OCI-LY7 (cell line): ENCODE data around the gene NAT16. TPM values are rescaled to one million over a fixed set of nuclear protein-coding genes. Genes with fewer than 3 reads are reported as not detected.
"Not testable (repeated sequence)": the region's sequence is repeated elsewhere in the genome, so short reads cannot be mapped to it uniquely, and the experiment has no call there.

Source experiments
- BruUV-seq: library from RNA; stranded (reverse); fragments of 400-500 nt; replicated peaks from 2 replicates; lab custom pipeline; 2021; lab: Mats Ljungman, UMichigan
- CTCF ChIA-PET: fragments of 300-600 bp; sonication (Branson Sonifier 250); formaldehyde crosslinking; loops from one replicate; lab custom pipeline; 2022; ENCODE audit warnings: antibody characterized with exemption; ENCODE audit not compliant: unreplicated experiment; lab: Charles Lee
- POLR2A ChIA-PET: fragments of 300-600 bp; sonication (Branson Sonifier 250); formaldehyde crosslinking; loops from one replicate; lab custom pipeline; 2022; ENCODE audit warnings: antibody characterized with exemption; lab: Charles Lee
- DNase-seq: peaks from one replicate; pipeline ENCODE4 v3.0.0-alpha.2; 2015; ENCODE audit warnings: low spot score
- H2AFZ ChIP-seq: fragments of 200-600 bp; sonication (generic), shearing (Covaris generic); 2 replicates; pipeline ENCODE4 v1.6.1; 2014; ENCODE audit warnings: mild to moderate bottlenecking, antibody characterized with exemption, low read length, moderate library complexity
- H3K27ac ChIP-seq: fragments of 200-600 bp; sonication (generic); 2 replicates; pipeline ENCODE4 v1.5.1; 2014; ENCODE audit warnings: mixed run types, low read depth, mild to moderate bottlenecking, moderate library complexity, low read length, inconsistent platforms; ENCODE audit not compliant: poor library complexity, severe bottlenecking
- H3K36me3 ChIP-seq: fragments of 200-600 bp; sonication (generic); 2 replicates; pipeline ENCODE4 v1.6.1; 2014; ENCODE audit warnings: mild to moderate bottlenecking, antibody characterized with exemption, low read length, moderate library complexity, mixed read lengths; ENCODE audit not compliant: insufficient read depth
- H3K4me1 ChIP-seq: fragments of 200-600 bp; sonication (generic); 2 replicates; pipeline ENCODE4 v1.5.1; 2014; ENCODE audit warnings: mild to moderate bottlenecking, low read length; ENCODE audit not compliant: insufficient read depth, poor library complexity, severe bottlenecking
- H3K4me2 ChIP-seq: fragments of 200-600 bp; sonication (generic); 2 replicates; pipeline ENCODE4 v1.6.1; 2014; ENCODE audit warnings: mild to moderate bottlenecking, low read length
- H3K4me3 ChIP-seq: fragments of 200-600 bp; sonication (generic); 2 replicates; pipeline ENCODE4 v1.5.1; 2014; ENCODE audit warnings: mild to moderate bottlenecking, low read depth, low read length; ENCODE audit not compliant: poor library complexity, severe bottlenecking
- H3K79me2 ChIP-seq: fragments of 200-600 bp; sonication (generic); 2 replicates; pipeline ENCODE4 v1.6.1; 2016; ENCODE audit warnings: low read depth, mild to moderate bottlenecking, low read length, moderate library complexity, mixed read lengths; ENCODE audit not compliant: insufficient read depth
- H3K9me2 ChIP-seq: fragments of 200-600 bp; sonication (generic); 2 replicates; pipeline ENCODE4 v1.6.1; 2016; ENCODE audit warnings: mild to moderate bottlenecking, low read length, mixed read lengths; ENCODE audit not compliant: insufficient read depth
- H3K9me3 ChIP-seq: fragments of 200-600 bp; sonication (generic); 2 replicates; pipeline ENCODE4 v1.6.1; 2014; ENCODE audit warnings: mild to moderate bottlenecking, mixed run types, low read length, mixed read lengths
- H4K20me1 ChIP-seq: fragments of 200-600 bp; sonication (generic); 2 replicates; pipeline ENCODE4 v1.6.1; 2014; ENCODE audit warnings: mild to moderate bottlenecking, antibody characterized with exemption, low read length, moderate library complexity, mixed read lengths; ENCODE audit not compliant: insufficient read depth
- CTCF ChIP-seq: fragments of 200-600 bp; sonication (generic); conservative IDR thresholded peaks from 2 replicates; pipeline ENCODE4 v1.5.1; 2014; ENCODE audit warnings: mild to moderate bottlenecking, antibody characterized with exemption, low read length, moderate library complexity, mixed read lengths
- EZH2phosphoT487 ChIP-seq: fragments of 200-600 bp; sonication (generic); IDR thresholded peaks from 2 replicates; pipeline ENCODE4 v1.6.1; 2018; ENCODE audit warnings: low read depth, borderline replicate concordance, mild to moderate bottlenecking, mixed run types, antibody characterized with exemption, low read length, moderate library complexity, mixed read lengths
- intact Hi-C: fragments of 100-400 bp; cut with micrococcal nuclease; formaldehyde crosslinking; loops from one replicate; pipeline ENCODE4 v1.10.0; 2022; ENCODE audit not compliant: unreplicated experiment
- total RNA-seq, 2 experiments: library from RNA; depleted of rRNA in 1 of 2; stranded (reverse); fragments of >200 nt in 1 of 2; shearing (Covaris generic) in 1 of 2; gene quantifications; 2 replicates each; pipeline ENCODE4 v1.2.3, GENCODE V29; 2014 to 2022

The NAT16 gene
- total RNA-seq, 2 experiments from 2014 or later: 0.22 TPM; not detected in 1

DNA sequence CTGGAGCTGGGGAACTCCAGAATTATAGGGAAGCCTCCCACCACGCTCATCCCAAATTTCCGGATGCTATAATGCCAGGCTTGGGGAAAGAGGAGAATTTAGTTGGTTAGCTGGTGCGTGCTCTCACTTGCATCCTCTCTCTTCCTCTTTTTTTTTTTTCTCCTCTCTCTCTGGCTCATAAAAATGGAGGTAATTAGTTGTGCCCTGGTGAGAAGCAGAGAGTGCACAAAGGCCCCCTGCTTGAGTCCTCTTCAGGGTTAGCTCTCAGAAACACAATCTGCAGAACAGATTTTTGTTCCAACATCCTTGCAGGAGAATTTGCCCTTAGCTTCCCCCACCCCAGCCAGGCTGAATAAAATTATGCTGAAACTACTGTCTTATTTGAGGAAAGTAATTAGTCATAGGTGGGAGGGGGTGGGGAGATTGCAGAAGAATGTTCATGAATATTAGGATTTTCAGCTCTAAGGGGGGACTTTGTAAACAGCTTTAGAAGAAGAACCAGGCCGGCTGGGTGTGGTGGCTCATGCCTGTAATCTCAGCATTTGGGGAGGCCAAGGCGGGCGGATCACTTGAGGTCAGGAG, 45.6 kb downstream of the NAT16 start:
- Histone ChIP-seq H3K36me3 (no peaks in the 10 kb centered on the region), H3K4me1 (peaks cover 8% of the 10 kb centered on the region), H4K20me1 (no peaks in the 10 kb centered on the region), H3K9me3 (no peaks in the 10 kb centered on the region), H2AFZ (no peak overlapping the region), H3K27ac (no peak overlapping the region), H3K4me3 (no peak overlapping the region), H3K79me2 (no peaks in the 10 kb centered on the region), H3K4me2 (no peak overlapping the region), H3K9me2 (no peaks in the 10 kb centered on the region)
- intact Hi-C loops: no loop called here
- CTCF ChIA-PET: no interaction called here
- no TSS peak for BruUV-seq
- no peak for DNase-seq
- TF ChIP-seq CTCF (no peak), EZH2phosphoT487 (no peak)
- POLR2A ChIA-PET: interaction anchor here (0.7 to 0.9 kb wide), 2 partner anchors 21 to 1996 kb away, joined by 3 read pairs; no protein-coding TSS in a partner anchor

DNA sequence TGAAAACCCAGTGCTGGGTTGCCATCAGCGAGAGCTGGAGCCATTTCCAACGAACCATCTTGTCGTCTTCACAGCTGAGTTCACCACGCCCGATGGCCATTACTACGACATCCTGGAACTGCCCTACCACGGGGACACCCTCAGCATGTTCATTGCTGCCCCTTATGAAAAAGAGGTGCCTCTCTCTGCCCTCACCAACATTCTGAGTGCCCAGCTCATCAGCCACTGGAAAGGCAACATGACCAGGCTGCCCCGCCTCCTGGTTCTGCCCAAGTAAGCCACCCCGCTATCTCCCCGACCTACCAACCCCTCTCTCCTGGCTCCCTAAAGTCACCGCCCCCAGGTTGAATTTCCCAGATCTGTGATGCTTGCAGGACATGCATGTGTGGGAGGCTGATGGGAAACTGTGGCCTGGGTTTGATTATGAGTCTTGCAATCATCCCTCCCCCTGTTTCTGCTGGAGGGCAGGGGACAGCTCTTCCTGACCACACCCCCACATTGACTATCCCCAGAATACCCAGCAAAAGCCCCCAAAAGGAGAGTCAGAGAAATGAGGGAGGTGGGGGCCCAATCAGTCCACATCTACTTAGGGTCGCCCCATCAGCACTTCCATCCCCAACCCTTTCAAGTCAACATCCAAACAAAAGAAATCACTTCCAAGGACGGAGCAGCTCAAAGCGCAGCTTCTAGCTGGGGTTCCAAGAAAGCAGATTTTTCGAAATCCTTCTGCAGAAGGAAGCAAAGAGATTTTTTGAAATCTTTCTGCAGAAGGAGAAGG, 46.3 kb downstream of the NAT16 start:
- no peaks in the 10 kb centered on the region for H3K9me3 ChIP-seq
- no peaks in the 10 kb centered on the region for H3K79me2 ChIP-seq
- CTCF ChIA-PET: no interaction called here
- intact Hi-C loops: no loop called here
- H3K36me3 ChIP-seq: no peaks in the 10 kb centered on the region
- peaks cover 8% of the 10 kb centered on the region for H3K4me1 ChIP-seq
- no peaks in the 10 kb centered on the region for H3K9me2 ChIP-seq
- H3K4me2 ChIP-seq: no peak overlapping the region
- DNase-seq: no peak
- POLR2A ChIA-PET: interaction anchor here (0.6 to 0.7 kb wide), 2 partner anchors 280 to 1995 kb away, joined by 3 to 4 read pairs; no protein-coding TSS in a partner anchor
- H2AFZ ChIP-seq: no peak overlapping the region
- no peak overlapping the region for H3K27ac ChIP-seq
- no TSS peak for BruUV-seq
- H4K20me1 ChIP-seq: no peaks in the 10 kb centered on the region
- no peak for TF ChIP-seq CTCF
- no peak for TF ChIP-seq EZH2phosphoT487
- no peak overlapping the region for H3K4me3 ChIP-seq

GRCh38 chr7:101132626-101133600, 47.2 kb downstream of the NAT16 start:
- H3K9me2 ChIP-seq, H2AFZ ChIP-seq, H3K79me2 ChIP-seq, H3K4me2 ChIP-seq, intact Hi-C loops, H4K20me1 ChIP-seq, BruUV-seq, H3K4me3 ChIP-seq, H3K4me1 ChIP-seq, H3K27ac ChIP-seq, H3K36me3 ChIP-seq, DNase-seq, H3K9me3 ChIP-seq, CTCF ChIA-PET: not testable (repeated sequence)
- POLR2A ChIA-PET: interaction anchor here (0.6 kb wide), 1 partner anchor 281 kb away, joined by 4 read pairs; no protein-coding TSS in a partner anchor
